GM23338 (cell line): ENCODE data around the gene OR52I1. TPM values are rescaled to one million over a fixed set of nuclear protein-coding genes. Genes with fewer than 3 reads are reported as not detected.

Experiments
- ATAC-seq: fragments of 200-7000 bp; cut with Tn5 transposase; 3 replicates; pipeline ENCODE4 v1.9.1; 2020
- DNase-seq: peaks from one replicate; pipeline ENCODE4 v3.0.0-alpha.2; 2015; ENCODE audit warnings: low spot score
- H2AFZ ChIP-seq: fragments of 200-600 bp; sonication (generic); 2 replicates; pipeline ENCODE4 v1.8.0; 2016; ENCODE audit warnings: antibody characterized with exemption, mild to moderate bottlenecking, moderate library complexity
- H3F3A ChIP-seq: fragments of 200-600 bp; sonication (generic); replicated peaks from 2 replicates; pipeline ENCODE4 v1.8.0; 2017; ENCODE audit warnings: antibody characterized with exemption, mixed run types, low read depth
- H3K27ac ChIP-seq: fragments of 200-600 bp; sonication (generic); 2 replicates; pipeline ENCODE4 v1.6.1; 2016; ENCODE audit warnings: low read depth
- H3K27me3 ChIP-seq: fragments of 200-600 bp; sonication (generic); 2 replicates; pipeline ENCODE4 v1.8.0; 2016; ENCODE audit warnings: mild to moderate bottlenecking, mixed run types, moderate library complexity; ENCODE audit not compliant: insufficient read depth
- H3K36me3 ChIP-seq: fragments of 200-600 bp; sonication (generic); 2 replicates; pipeline ENCODE4 v1.8.0; 2016; ENCODE audit warnings: mild to moderate bottlenecking; ENCODE audit not compliant: insufficient read depth
- H3K4me1 ChIP-seq: fragments of 200-600 bp; sonication (generic); 2 replicates; pipeline ENCODE4 v1.8.0; 2016; ENCODE audit warnings: mild to moderate bottlenecking, moderate library complexity; ENCODE audit not compliant: insufficient read depth
- H3K4me2 ChIP-seq: fragments of 200-600 bp; sonication (generic); 2 replicates; pipeline ENCODE4 v1.7.1; 2017; ENCODE audit warnings: mixed run types
- H3K4me3 ChIP-seq: fragments of 200-600 bp; sonication (generic); 2 replicates; pipeline ENCODE4 v1.6.1; 2016; ENCODE audit warnings: mixed run types
- H3K79me2 ChIP-seq: fragments of 200-600 bp; sonication (generic); replicated peaks from 2 replicates; pipeline ENCODE4 v1.8.0; 2017; ENCODE audit warnings: mild to moderate bottlenecking; ENCODE audit not compliant: insufficient read depth
- H3K9me2 ChIP-seq: fragments of 200-600 bp; sonication (generic); 2 replicates; pipeline ENCODE4 v1.8.0; 2017; ENCODE audit not compliant: insufficient read depth
- H4K20me1 ChIP-seq: fragments of 200-600 bp; sonication (generic); replicated peaks from 2 replicates; pipeline ENCODE4 v1.8.0; 2017; ENCODE audit warnings: mild to moderate bottlenecking; ENCODE audit not compliant: insufficient read depth
- H3K27ac Mint-ChIP-seq: 2 replicates; pipeline ENCODE4 v1.8.0; 2020; ENCODE audit warnings: inconsistent platforms, mild to moderate bottlenecking, moderate library complexity, mixed read lengths
- H3K27me3 Mint-ChIP-seq: 3 replicates; pipeline ENCODE4 v1.8.0; 2022; ENCODE audit warnings: low read depth, mild to moderate bottlenecking, moderate library complexity, mixed read lengths, inconsistent platforms; ENCODE audit not compliant: insufficient read depth, poor library complexity
- H3K36me3 Mint-ChIP-seq: 3 replicates; pipeline ENCODE4 v1.8.0; 2021; ENCODE audit warnings: low read depth, mild to moderate bottlenecking, inconsistent platforms, moderate library complexity, mixed read lengths
- H3K4me1 Mint-ChIP-seq: 3 replicates; pipeline ENCODE4 v1.8.0; 2020; ENCODE audit warnings: mild to moderate bottlenecking, inconsistent platforms, mixed read lengths
- H3K4me3 Mint-ChIP-seq: 3 replicates; pipeline ENCODE4 v1.8.0; 2021; ENCODE audit warnings: moderate library complexity, mild to moderate bottlenecking, inconsistent platforms, mixed read lengths
- H3K9me3 Mint-ChIP-seq: 3 replicates; pipeline ENCODE4 v1.8.0; 2020; ENCODE audit warnings: moderate library complexity, mild to moderate bottlenecking, inconsistent platforms, mixed read lengths
- CREB1 ChIP-seq: fragments of 250-450 bp; sonication (Bioruptor Pico); IDR thresholded peaks from 2 replicates; pipeline ENCODE4 v1.5.0; 2020; ENCODE audit warnings: low read depth, mild to moderate bottlenecking, moderate library complexity
- EZH2phosphoT487 ChIP-seq: fragments of 200-600 bp; sonication (generic); IDR thresholded peaks from one replicate; pipeline ENCODE4 v1.8.1; 2018; ENCODE audit warnings: antibody characterized with exemption; ENCODE audit not compliant: unreplicated experiment
- JUNB ChIP-seq: IDR thresholded peaks from one replicate; pipeline ENCODE4 v1.6.1; 2016; ENCODE audit warnings: antibody characterized with exemption; ENCODE audit not compliant: unreplicated experiment
- NANOG ChIP-seq: IDR thresholded peaks from 2 replicates; pipeline ENCODE4 v1.6.1; 2016; ENCODE audit warnings: antibody characterized with exemption, borderline replicate concordance
- POLR2AphosphoS5 ChIP-seq: IDR thresholded peaks from 2 replicates; pipeline ENCODE4 v1.6.1; 2016; ENCODE audit warnings: antibody characterized with exemption, low read depth
- STAT1 ChIP-seq: IDR thresholded peaks from one replicate; pipeline ENCODE4 v1.6.1; 2016; ENCODE audit warnings: antibody characterized with exemption; ENCODE audit not compliant: unreplicated experiment
- ZNF114 ChIP-seq: fragments of 250-450 bp; sonication (Bioruptor Pico); IDR thresholded peaks from 2 replicates; pipeline ENCODE4 v1.5.0; 2020; ENCODE audit warnings: mild to moderate bottlenecking, moderate library complexity
- ZNF331 ChIP-seq: fragments of 250-450 bp; sonication (Bioruptor Pico); IDR thresholded peaks from 2 replicates; pipeline ENCODE4 v1.5.0; 2020; ENCODE audit warnings: low read depth, mild to moderate bottlenecking, moderate library complexity
- long read RNA-seq: library from polyadenylated mRNA; unstranded; transcript quantifications from one replicate; pipeline ENCODE4 v2.0.0, GENCODE V29; 2020; ENCODE audit not compliant: unreplicated experiment
- polyA plus RNA-seq: library from polyadenylated mRNA; unstranded; fragments of >200 nt; fragmentation: Nextera tagmentation; extraction: Ambion mirVana; gene quantifications from 2 replicates; pipeline ENCODE4 v1.2.1, GENCODE V29; 2016
- total RNA-seq: library from RNA; depleted of rRNA; stranded (reverse); fragments of >200 nt; shearing (Covaris generic); gene quantifications from 2 replicates; pipeline ENCODE4 v1.2.3, GENCODE V29; 2014; rRNA removed
- TF ChIP-seq, protein P1 (sequence below): IDR thresholded peaks from 2 replicates; pipeline ENCODE4 v1.6.1; 2016; ENCODE audit warnings: antibody characterized with exemption
- TF ChIP-seq, protein P2 (sequence below): fragments of 250-450 bp; sonication (Bioruptor Pico); IDR thresholded peaks from 2 replicates; pipeline ENCODE4 v1.5.0; 2020; ENCODE audit warnings: mild to moderate bottlenecking, moderate library complexity

Gene OR52I1, protein sequence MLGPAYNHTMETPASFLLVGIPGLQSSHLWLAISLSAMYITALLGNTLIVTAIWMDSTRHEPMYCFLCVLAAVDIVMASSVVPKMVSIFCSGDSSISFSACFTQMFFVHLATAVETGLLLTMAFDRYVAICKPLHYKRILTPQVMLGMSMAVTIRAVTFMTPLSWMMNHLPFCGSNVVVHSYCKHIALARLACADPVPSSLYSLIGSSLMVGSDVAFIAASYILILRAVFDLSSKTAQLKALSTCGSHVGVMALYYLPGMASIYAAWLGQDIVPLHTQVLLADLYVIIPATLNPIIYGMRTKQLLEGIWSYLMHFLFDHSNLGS
- total RNA-seq (not detected in 2 replicates), polyA plus RNA-seq (not detected in 2 replicates)
- long read RNA-seq, result 0 reads

DNA sequence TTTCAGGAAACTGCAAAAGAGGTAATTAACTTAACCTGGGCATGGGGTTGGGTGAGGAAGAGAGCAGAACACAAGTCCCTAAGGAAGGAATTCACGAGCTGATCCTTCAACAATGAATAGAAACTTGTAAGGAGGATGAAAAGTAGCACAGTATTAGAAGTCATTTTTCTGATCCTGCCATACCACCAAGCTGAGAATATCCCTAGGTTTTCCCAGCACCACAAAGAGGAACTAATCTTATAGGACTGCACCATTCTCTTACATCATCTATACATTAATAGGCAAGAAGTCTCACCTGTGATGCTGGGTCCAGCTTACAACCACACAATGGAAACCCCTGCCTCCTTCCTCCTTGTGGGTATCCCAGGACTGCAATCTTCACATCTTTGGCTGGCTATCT lies at the start of gene OR52I1:
OR52I1 (plus strand) TSS at position 301 of the 400 bp plus-strand sequence; CDS start at position 301, 0 bp downstream.
- no peak within 1 kb of the TSS for H3K27ac ChIP-seq
- no peaks in the 10 kb centered on the region for H3K4me1 Mint-ChIP-seq
- no peak within 1 kb of the TSS for H3K4me3 ChIP-seq
- H3K4me3 Mint-ChIP-seq, result no peak within 1 kb of the TSS
- H3K27me3 ChIP-seq, result no peaks in the 10 kb centered on the region
- TF ChIP-seq ZNF114 (CRISPR knock-in tag) (no peak), CREB1 (CRISPR knock-in tag) (no peak)
- TF ChIP-seq, protein P1, sequence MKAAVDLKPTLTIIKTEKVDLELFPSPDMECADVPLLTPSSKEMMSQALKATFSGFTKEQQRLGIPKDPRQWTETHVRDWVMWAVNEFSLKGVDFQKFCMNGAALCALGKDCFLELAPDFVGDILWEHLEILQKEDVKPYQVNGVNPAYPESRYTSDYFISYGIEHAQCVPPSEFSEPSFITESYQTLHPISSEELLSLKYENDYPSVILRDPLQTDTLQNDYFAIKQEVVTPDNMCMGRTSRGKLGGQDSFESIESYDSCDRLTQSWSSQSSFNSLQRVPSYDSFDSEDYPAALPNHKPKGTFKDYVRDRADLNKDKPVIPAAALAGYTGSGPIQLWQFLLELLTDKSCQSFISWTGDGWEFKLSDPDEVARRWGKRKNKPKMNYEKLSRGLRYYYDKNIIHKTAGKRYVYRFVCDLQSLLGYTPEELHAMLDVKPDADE, result no peak
- ATAC-seq (no peak), DNase-seq (no peak)
- H3K9me2 ChIP-seq, result peaks cover under 1% of the 10 kb centered on the region; the same call in 1 of the 2 replicates
- no peak within 1 kb of the TSS for H3K4me2 ChIP-seq
- H3K27ac Mint-ChIP-seq, result no peak within 1 kb of the TSS
- no peaks in the 10 kb centered on the region; the same call in 1 of the 2 replicates for H4K20me1 ChIP-seq
- no peaks in the 10 kb centered on the region for H3K4me1 ChIP-seq
- H3K79me2 ChIP-seq, result no peaks in the 10 kb centered on the region
- H2AFZ ChIP-seq, result no peak within 1 kb of the TSS
- H3K9me3 Mint-ChIP-seq, result no peaks in the 10 kb centered on the region
- peaks cover 5% of the 10 kb centered on the region for H3K27me3 Mint-ChIP-seq
- H3F3A ChIP-seq, result no peaks in the 10 kb centered on the region
- H3K36me3 ChIP-seq, result no peaks in the 10 kb centered on the region
- H3K36me3 Mint-ChIP-seq, result no peaks in the 10 kb centered on the region

DNA sequence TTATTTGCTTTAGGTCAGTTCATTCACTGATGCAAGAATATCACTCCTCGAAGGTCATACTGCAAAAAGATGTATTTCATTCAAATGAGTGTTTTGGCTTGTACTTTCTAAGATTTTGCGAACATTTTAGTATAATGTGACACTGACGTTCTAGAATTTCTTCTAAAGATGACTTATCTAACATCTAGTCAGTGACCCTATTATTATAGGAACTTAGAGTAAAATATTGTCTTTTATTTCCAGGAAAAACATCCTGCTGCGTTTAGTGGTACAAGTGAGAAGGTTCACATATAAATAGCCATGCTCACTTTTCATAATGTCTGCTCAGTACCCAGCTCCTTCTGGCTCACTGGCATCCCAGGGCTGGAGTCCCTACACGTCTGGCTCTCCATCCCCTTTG lies 48.9 kb upstream of the OR52I1 start, which contains the start of gene OR52M1:
OR52M1 (plus strand) TSS at position 301 of the 400 bp plus-strand sequence; CDS start at position 301, 0 bp downstream.
- H3K9me3 Mint-ChIP-seq, result no peaks in the 10 kb centered on the region
- no peak within 1 kb of the TSS for H3K4me3 Mint-ChIP-seq
- Histone ChIP-seq H3K27me3 (no peaks in the 10 kb centered on the region), H3K4me1 (no peaks in the 10 kb centered on the region), H2AFZ (no peak within 1 kb of the TSS), H3K79me2 (no peaks in the 10 kb centered on the region), H3K9me2 (peaks cover 3% of the 10 kb centered on the region; the same call in 1 of the 2 replicates), H3K4me2 (no peak within 1 kb of the TSS), H3K27ac (no peak within 1 kb of the TSS), H3K4me3 (no peak within 1 kb of the TSS), H3F3A (no peaks in the 10 kb centered on the region), H3K36me3 (no peaks in the 10 kb centered on the region), H4K20me1 (no peaks in the 10 kb centered on the region)
- no peak for ATAC-seq
- H3K4me1 Mint-ChIP-seq, result no peaks in the 10 kb centered on the region
- no peak for DNase-seq
- TF ChIP-seq ZNF331 (CRISPR knock-in tag), result no peak
- TF ChIP-seq, protein P2, sequence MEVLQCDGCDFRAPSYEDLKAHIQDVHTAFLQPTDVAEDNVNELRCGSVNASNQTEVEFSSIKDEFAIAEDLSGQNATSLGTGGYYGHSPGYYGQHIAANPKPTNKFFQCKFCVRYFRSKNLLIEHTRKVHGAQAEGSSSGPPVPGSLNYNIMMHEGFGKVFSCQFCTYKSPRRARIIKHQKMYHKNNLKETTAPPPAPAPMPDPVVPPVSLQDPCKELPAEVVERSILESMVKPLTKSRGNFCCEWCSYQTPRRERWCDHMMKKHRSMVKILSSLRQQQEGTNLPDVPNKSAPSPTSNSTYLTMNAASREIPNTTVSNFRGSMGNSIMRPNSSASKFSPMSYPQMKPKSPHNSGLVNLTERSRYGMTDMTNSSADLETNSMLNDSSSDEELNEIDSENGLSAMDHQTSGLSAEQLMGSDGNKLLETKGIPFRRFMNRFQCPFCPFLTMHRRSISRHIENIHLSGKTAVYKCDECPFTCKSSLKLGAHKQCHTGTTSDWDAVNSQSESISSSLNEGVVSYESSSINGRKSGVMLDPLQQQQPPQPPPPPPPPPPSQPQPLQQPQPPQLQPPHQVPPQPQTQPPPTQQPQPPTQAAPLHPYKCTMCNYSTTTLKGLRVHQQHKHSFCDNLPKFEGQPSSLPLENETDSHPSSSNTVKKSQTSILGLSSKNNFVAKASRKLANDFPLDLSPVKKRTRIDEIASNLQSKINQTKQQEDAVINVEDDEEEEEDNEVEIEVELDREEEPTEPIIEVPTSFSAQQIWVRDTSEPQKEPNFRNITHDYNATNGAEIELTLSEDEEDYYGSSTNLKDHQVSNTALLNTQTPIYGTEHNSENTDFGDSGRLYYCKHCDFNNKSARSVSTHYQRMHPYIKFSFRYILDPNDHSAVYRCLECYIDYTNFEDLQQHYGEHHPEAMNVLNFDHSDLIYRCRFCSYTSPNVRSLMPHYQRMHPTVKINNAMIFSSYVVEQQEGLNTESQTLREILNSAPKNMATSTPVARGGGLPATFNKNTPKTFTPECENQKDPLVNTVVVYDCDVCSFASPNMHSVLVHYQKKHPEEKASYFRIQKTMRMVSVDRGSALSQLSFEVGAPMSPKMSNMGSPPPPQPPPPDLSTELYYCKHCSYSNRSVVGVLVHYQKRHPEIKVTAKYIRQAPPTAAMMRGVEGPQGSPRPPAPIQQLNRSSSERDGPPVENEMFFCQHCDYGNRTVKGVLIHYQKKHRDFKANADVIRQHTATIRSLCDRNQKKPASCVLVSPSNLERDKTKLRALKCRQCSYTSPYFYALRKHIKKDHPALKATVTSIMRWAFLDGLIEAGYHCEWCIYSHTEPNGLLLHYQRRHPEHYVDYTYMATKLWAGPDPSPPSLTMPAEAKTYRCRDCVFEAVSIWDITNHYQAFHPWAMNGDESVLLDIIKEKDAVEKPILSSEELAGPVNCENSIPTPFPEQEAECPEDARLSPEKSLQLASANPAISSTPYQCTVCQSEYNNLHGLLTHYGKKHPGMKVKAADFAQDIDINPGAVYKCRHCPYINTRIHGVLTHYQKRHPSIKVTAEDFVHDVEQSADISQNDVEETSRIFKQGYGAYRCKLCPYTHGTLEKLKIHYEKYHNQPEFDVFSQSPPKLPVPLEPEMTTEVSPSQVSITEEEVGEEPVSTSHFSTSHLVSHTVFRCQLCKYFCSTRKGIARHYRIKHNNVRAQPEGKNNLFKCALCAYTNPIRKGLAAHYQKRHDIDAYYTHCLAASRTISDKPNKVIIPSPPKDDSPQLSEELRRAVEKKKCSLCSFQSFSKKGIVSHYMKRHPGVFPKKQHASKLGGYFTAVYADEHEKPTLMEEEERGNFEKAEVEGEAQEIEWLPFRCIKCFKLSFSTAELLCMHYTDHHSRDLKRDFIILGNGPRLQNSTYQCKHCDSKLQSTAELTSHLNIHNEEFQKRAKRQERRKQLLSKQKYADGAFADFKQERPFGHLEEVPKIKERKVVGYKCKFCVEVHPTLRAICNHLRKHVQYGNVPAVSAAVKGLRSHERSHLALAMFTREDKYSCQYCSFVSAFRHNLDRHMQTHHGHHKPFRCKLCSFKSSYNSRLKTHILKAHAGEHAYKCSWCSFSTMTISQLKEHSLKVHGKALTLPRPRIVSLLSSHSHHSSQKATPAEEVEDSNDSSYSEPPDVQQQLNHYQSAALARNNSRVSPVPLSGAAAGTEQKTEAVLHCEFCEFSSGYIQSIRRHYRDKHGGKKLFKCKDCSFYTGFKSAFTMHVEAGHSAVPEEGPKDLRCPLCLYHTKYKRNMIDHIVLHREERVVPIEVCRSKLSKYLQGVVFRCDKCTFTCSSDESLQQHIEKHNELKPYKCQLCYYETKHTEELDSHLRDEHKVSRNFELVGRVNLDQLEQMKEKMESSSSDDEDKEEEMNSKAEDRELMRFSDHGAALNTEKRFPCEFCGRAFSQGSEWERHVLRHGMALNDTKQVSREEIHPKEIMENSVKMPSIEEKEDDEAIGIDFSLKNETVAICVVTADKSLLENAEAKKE (CRISPR knock-in tag), result no peak
- TF ChIP-seq CREB1 (CRISPR knock-in tag), result no peak
- TF ChIP-seq EZH2phosphoT487, result no peak
- no peak for TF ChIP-seq ZNF114 (CRISPR knock-in tag)
- no peak for TF ChIP-seq JUNB
- no peak for TF ChIP-seq NANOG
- TF ChIP-seq POLR2AphosphoS5, result no peak
- no peak for TF ChIP-seq STAT1
- no peaks in the 10 kb centered on the region for H3K27me3 Mint-ChIP-seq
- H3K36me3 Mint-ChIP-seq, result no peaks in the 10 kb centered on the region
- H3K27ac Mint-ChIP-seq, result no peak within 1 kb of the TSS
